HG02588 (cell line): Measurements from ENCODE around the gene PLA2G1B.

ENCODE experiments used
- ATAC-seq: cut with Tn5 transposase; IDR thresholded peaks from one replicate; pipeline ENCODE4 v1.9.1; 2021; ENCODE audit warnings: mild to moderate bottlenecking, moderate library complexity; ENCODE audit not compliant: unreplicated experiment

The PLA2G1B gene

DNA sequence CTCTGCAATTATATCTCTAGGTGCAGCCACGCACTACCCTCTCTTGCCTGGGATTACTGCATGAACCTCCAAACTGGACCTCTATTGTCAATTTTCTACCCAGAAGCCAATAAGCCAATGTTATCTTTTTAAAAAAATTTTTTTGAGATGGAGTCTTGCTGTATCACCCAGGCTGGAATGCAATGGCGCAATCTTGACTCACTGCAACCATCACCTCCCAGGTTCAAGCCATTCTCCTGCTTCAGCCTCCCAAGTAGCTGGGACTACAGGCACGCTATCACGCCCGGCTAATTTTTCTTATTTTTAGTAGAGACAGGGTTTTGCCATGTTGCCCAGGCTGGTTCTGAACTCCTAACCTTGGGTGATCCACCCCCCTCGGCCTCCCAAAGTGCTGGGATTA, 50.8 kb downstream of the PLA2G1B start:
- ATAC-seq: no peak
